Measurements from ENCODE around the gene SORCS1.

DNA sequence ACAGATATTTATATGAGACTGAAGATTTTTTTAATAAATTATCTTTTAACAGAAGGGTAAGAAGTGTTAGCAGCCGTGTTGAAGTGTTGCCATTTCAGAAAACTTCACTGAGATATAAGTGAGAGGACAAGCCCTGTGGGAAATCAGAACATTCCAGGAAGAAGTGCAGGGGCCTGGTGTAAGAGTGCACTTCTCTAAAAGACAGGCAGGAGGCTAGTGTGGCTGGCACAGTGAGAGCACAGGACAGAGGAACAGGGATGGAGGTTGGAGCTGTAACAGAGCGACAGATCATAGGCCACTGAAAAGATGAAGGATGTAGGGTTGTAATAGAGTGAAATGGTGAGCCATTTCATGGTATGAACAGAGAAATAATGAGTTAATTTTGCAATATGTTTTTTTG is 608.9 kb downstream of the SORCS1 start:
- TF ChIP-seq EZH2 (IDR thresholded peaks at IDR 0.05; ENCODE audit: borderline replicate concordance), result no peak
- no peak for TF ChIP-seq CTCF (IDR thresholded peaks at IDR 0.05; ENCODE audit: poor library complexity)
